ENCODE data around the gene TMEM14A.

GRCh38 chr6:52653151-52653550 is 17.8 kb upstream of the TMEM14A start:
- TF ChIP-seq CTCF (IDR thresholded peaks at IDR 0.05; ENCODE audit: low read length) (no peak), EZH2 (IDR thresholded peaks at IDR 0.05; ENCODE audit: borderline replicate concordance, low read length) (no peak)
